SU-DHL-6 (cell line): Measurements from ENCODE around the gene TADA2A.
"Not testable (repeated sequence)": the region's sequence is repeated elsewhere in the genome, so short reads cannot be mapped to it uniquely, and the experiment has no call there.

ENCODE experiments used
- H2AFZ ChIP-seq: fragments of 200-600 bp; sonication (generic); 2 replicates; pipeline ENCODE4 v1.6.1; 2014; ENCODE audit warnings: low read depth, mild to moderate bottlenecking, moderate library complexity, mixed read lengths, antibody characterized with exemption, low read length; ENCODE audit not compliant: severe bottlenecking
- H3F3A ChIP-seq: fragments of 200-600 bp; shearing (Covaris generic); 2 replicates; pipeline ENCODE4 v1.6.0; 2016; ENCODE audit warnings: antibody characterized with exemption, mild to moderate bottlenecking; ENCODE audit not compliant: insufficient read depth
- H3K27ac ChIP-seq: fragments of 200-600 bp; sonication (generic); 2 replicates; pipeline ENCODE4 v1.5.1; 2016; ENCODE audit warnings: low read depth, mild to moderate bottlenecking, low read length, moderate library complexity, mixed read lengths
- H3K27me3 ChIP-seq: fragments of 200-600 bp; sonication (generic), shearing (Covaris generic); 2 replicates; pipeline ENCODE4 v1.6.0; 2014; ENCODE audit warnings: mild to moderate bottlenecking, low read length
- H3K36me3 ChIP-seq: fragments of 200-600 bp; sonication (generic); 2 replicates; pipeline ENCODE4 v1.6.1; 2014; ENCODE audit warnings: mild to moderate bottlenecking, low read length, mixed read lengths
- H3K4me2 ChIP-seq: fragments of 300-600, 200-600 bp; shearing (Covaris generic), sonication (generic); 2 replicates; pipeline ENCODE4 v1.6.0; 2014; ENCODE audit warnings: low read length, low read depth, mild to moderate bottlenecking; ENCODE audit not compliant: poor library complexity, severe bottlenecking
- H3K4me3 ChIP-seq: fragments of 200-600 bp; sonication (generic); 2 replicates; pipeline ENCODE4 v1.5.1; 2014; ENCODE audit warnings: antibody characterized with exemption, low read length, mild to moderate bottlenecking, mixed read lengths; ENCODE audit not compliant: insufficient read depth, poor library complexity, severe bottlenecking
- H3K79me2 ChIP-seq: fragments of 200-600 bp; sonication (generic); 2 replicates; pipeline ENCODE4 v1.6.1; 2014; ENCODE audit warnings: mild to moderate bottlenecking, low read length, moderate library complexity; ENCODE audit not compliant: insufficient read depth
- H3K9ac ChIP-seq: fragments of 200-600 bp; sonication (generic); 2 replicates; pipeline ENCODE4 v1.7.0; 2014; ENCODE audit warnings: mild to moderate bottlenecking, low read length
- H3K9me2 ChIP-seq: fragments of 200-600 bp; sonication (generic); replicated peaks from 2 replicates; pipeline ENCODE4 v1.6.1; 2014; ENCODE audit warnings: low read length; ENCODE audit not compliant: insufficient read depth
- H3K9me3 ChIP-seq: fragments of 200-600 bp; sonication (generic); 2 replicates; pipeline ENCODE4 v1.6.1; 2014; ENCODE audit warnings: low read length, mixed read lengths; ENCODE audit not compliant: insufficient read depth
- H4K20me1 ChIP-seq: fragments of 200-600 bp; sonication (generic); 2 replicates; pipeline ENCODE4 v1.6.1; 2014; ENCODE audit warnings: low read depth, mild to moderate bottlenecking, antibody characterized with exemption, low read length, moderate library complexity, mixed read lengths
- CTCF ChIP-seq: fragments of 200-600 bp; sonication (generic); IDR thresholded peaks from one replicate; pipeline ENCODE4 v1.5.1; 2017; ENCODE audit warnings: antibody characterized with exemption, mild to moderate bottlenecking, low read length, moderate library complexity; ENCODE audit not compliant: insufficient read depth, poor library complexity, severe bottlenecking
- EZH2phosphoT487 ChIP-seq: fragments of 200-600 bp; sonication (generic), shearing (Covaris generic); conservative IDR thresholded peaks from 2 replicates; pipeline ENCODE4 v1.6.1; 2018; ENCODE audit warnings: mild to moderate bottlenecking, antibody characterized with exemption, low read length, moderate library complexity, mixed read lengths

TADA2A gene

GRCh38 chr17:37447641-37448040, 41.0 kb downstream of the TADA2A start:
- Histone ChIP-seq H3K4me3 (no peak overlapping the region), H2AFZ (no peak overlapping the region), H3K9me2 (no peaks in the 10 kb centered on the region), H3K9ac (no peak overlapping the region), H3K79me2 (no peaks in the 10 kb centered on the region), H3K9me3 (no peaks in the 10 kb centered on the region), H3K27me3 (no peaks in the 10 kb centered on the region), H3K36me3 (peaks cover 40% of the 10 kb centered on the region), H3K27ac (no peak overlapping the region), H3F3A (no peaks in the 10 kb centered on the region), H3K4me2 (no peak overlapping the region), H4K20me1 (no peaks in the 10 kb centered on the region)
- TF ChIP-seq CTCF (no peak), EZH2phosphoT487 (no peak)

DNA sequence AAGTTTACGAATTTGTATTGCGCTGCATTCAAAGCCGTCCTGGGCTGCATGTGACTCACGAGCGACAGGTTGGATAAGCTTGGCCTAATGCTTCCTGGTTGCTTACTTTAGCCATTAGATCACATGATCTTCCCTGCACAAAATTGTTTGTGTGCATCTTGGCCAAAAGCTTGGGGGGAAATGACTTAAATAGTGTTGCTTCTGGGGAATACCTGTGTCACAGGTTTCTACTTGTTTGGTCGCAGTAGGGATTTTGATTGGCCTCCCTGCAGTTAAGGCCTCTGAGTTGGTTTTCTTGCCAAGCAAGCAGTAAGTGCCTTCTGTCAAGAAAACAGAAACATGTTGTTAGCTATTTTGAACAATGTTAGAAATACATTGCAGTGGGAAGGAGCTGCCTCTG, 43.4 kb downstream of the TADA2A start:
- no peak overlapping the region for H3K4me2 ChIP-seq
- no peak overlapping the region for H3K4me3 ChIP-seq
- no peaks in the 10 kb centered on the region for H3K9me3 ChIP-seq
- no peaks in the 10 kb centered on the region for H3K79me2 ChIP-seq
- H3K27ac ChIP-seq, result no peak overlapping the region
- H3K9ac ChIP-seq, result no peak overlapping the region
- no peaks in the 10 kb centered on the region for H4K20me1 ChIP-seq
- no peak for TF ChIP-seq CTCF
- TF ChIP-seq EZH2phosphoT487, result no peak
- H2AFZ ChIP-seq, result no peak overlapping the region
- no peaks in the 10 kb centered on the region for H3F3A ChIP-seq
- peaks cover 29% of the 10 kb centered on the region for H3K36me3 ChIP-seq
- no peaks in the 10 kb centered on the region for H3K27me3 ChIP-seq
- H3K9me2 ChIP-seq, result no peaks in the 10 kb centered on the region

- H3K4me3 ChIP-seq, H3K36me3 ChIP-seq, H3K9me3 ChIP-seq, H3K9me2 ChIP-seq, H3K27me3 ChIP-seq, H3F3A ChIP-seq, H3K27ac ChIP-seq, H3K9ac ChIP-seq, H3K79me2 ChIP-seq, H4K20me1 ChIP-seq, H2AFZ ChIP-seq, H3K4me2 ChIP-seq: not testable (repeated sequence)
Measured at GRCh38 chr17:37457801-37458200, 51.1 kb downstream of the TADA2A start.

GRCh38 chr17:37458805-37459204, 52.1 kb downstream of the TADA2A start:
- no peak overlapping the region for H3K9ac ChIP-seq
- no peaks in the 10 kb centered on the region for H3K9me2 ChIP-seq
- H4K20me1 ChIP-seq, result no peaks in the 10 kb centered on the region
- peaks cover 5% of the 10 kb centered on the region; the same call in 1 of the 2 replicates for H3K36me3 ChIP-seq
- H3K4me2 ChIP-seq, result no peak overlapping the region
- no peaks in the 10 kb centered on the region for H3K27me3 ChIP-seq
- H3K27ac ChIP-seq, result no peak overlapping the region
- H3K9me3 ChIP-seq, result no peaks in the 10 kb centered on the region
- no peak overlapping the region for H2AFZ ChIP-seq
- no peaks in the 10 kb centered on the region for H3K79me2 ChIP-seq
- no peaks in the 10 kb centered on the region for H3F3A ChIP-seq
- TF ChIP-seq EZH2phosphoT487 (no peak), CTCF (no peak)
- H3K4me3 ChIP-seq, result no peak overlapping the region
